Skin epidermis (tissue), 12 donors: ENCODE measurements around the gene ISM1.
A peak's percentile ranks its signal among the peaks of the same experiment; 100 is the strongest.
"Not testable (repeated sequence)": the region's sequence is repeated elsewhere in the genome, so short reads cannot be mapped to it uniquely, and the experiment has no call there.

ENCODE experiments used
- H3K27ac ChIP-seq, 21 experiments: fragments of 200-600 bp; sonication (generic) in 11 of 21; one replicate each; pipeline ENCODE4 v1.5.0; 2020; ENCODE audit warnings: mild to moderate bottlenecking in 3 of 21, inconsistent platforms in 2 of 21, moderate library complexity in 2 of 21
- H3K4me3 ChIP-seq, 7 experiments: fragments of 200-600 bp; sonication (generic) in 2 of 7; one replicate each; pipeline ENCODE4 v1.5.0; 2020; ENCODE audit warnings: inconsistent platforms in 2 of 7, mild to moderate bottlenecking in 2 of 7, moderate library complexity in 1 of 7

ISM1 gene

GRCh38 chr20:13220194-13220903, 725 bp upstream of the ISM1 start:
- peak overlapping the region in 15 of 21 experiments; percentile 5 to 85 (median 69) for H3K27ac ChIP-seq
- peak overlapping the region; percentile 33 to 62 (median 42) for H3K4me3 ChIP-seq

GRCh38 chr20:13221313-13221672, 219 bp downstream of the ISM1 start:
- H3K4me3 ChIP-seq = peak overlapping the region; percentile 33 to 62 (median 42)
- H3K27ac ChIP-seq = peak overlapping the region in 9 of 21 experiments; percentile 42 to 85 (median 76)

DNA sequence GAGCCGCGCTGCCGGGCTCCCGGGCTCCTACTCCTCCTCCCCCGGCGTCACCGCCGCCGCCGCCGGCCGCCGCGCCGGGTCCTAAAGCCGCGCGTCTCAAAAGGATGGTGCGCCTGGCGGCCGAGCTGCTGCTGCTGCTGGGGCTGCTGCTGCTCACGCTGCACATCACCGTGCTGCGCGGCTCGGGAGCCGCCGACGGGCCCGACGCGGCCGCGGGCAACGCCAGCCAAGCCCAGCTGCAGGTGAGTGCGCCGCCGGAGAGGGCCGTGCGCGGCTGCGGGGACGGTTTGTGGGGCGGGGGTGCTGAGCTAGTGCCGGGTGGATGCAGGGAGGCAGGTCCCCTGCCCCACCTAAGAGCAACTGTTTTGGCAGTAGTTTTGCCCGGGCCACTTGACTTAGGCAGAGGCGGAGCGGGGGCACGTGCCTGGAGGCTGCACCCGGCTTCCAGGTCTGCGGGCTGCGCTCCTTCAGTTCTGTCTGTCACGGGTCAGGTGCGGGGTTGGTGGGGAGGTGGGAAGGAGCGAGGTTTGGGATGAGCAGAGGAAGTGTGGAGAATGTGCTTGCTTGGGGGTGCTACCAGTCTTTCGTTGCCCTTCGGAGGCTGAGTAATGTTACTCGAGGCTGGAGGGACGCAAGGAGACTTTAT, 722 bp downstream of the ISM1 start:
- H3K27ac ChIP-seq = peak overlapping the region in 5 of 21 experiments; percentile 4 to 72 (median 49)
- H3K4me3 ChIP-seq = peak overlapping the region; percentile 31 to 62 (median 40)

- Histone ChIP-seq H3K4me3 (peak overlapping the region; percentile 31 to 62 (median 40)), H3K27ac (peak overlapping the region in 3 of 21 experiments; percentile 28 to 71 (median 49))
Observed at GRCh38 chr20:13222319-13222716, 1.2 kb downstream of the ISM1 start.

GRCh38 chr20:13223736-13224520, 2.9 kb downstream of the ISM1 start:
- Histone ChIP-seq H3K27ac (no peak overlapping the region), H3K4me3 (no peak overlapping the region)

GRCh38 chr20:13226367-13226766, 5.3 kb downstream of the ISM1 start:
- no peak overlapping the region for H3K27ac ChIP-seq
- H3K4me3 ChIP-seq = no peak overlapping the region

GRCh38 chr20:13228771-13229170, 7.7 kb downstream of the ISM1 start:
- Histone ChIP-seq H3K4me3 (no peak overlapping the region), H3K27ac (no peak overlapping the region)

DNA sequence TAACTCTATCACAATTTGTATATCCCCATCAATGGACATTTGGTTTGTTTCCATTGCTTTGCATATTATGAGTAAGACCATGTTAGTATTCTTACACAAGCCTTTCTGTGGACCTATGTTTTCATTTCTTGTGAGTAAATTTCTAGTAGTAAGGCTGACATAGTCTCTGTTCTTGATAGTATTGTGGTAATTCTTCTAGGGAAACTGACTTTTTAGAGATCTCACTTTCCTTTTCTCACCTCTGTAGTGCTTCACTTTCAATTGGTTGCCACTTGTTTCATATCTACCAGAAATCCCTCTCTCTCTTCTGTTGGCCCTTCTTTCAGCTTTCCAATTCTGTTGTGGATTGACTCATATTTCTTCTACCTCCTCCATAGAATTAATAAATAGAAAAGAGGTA, 8.5 kb downstream of the ISM1 start:
- H3K4me3 ChIP-seq = no peak overlapping the region
- H3K27ac ChIP-seq = no peak overlapping the region

GRCh38 chr20:13231031-13231752, 10.1 kb downstream of the ISM1 start:
- no peak overlapping the region for H3K4me3 ChIP-seq
- H3K27ac ChIP-seq = peak overlapping the region in 6 of 21 experiments; percentile 5 to 62 (median 42)

- Histone ChIP-seq H3K27ac (no peak overlapping the region), H3K4me3 (no peak overlapping the region)
Observed at GRCh38 chr20:13232999-13233398, 11.9 kb downstream of the ISM1 start.

GRCh38 chr20:13234961-13235360, 13.9 kb downstream of the ISM1 start:
- no peak overlapping the region for H3K27ac ChIP-seq
- no peak overlapping the region for H3K4me3 ChIP-seq

DNA sequence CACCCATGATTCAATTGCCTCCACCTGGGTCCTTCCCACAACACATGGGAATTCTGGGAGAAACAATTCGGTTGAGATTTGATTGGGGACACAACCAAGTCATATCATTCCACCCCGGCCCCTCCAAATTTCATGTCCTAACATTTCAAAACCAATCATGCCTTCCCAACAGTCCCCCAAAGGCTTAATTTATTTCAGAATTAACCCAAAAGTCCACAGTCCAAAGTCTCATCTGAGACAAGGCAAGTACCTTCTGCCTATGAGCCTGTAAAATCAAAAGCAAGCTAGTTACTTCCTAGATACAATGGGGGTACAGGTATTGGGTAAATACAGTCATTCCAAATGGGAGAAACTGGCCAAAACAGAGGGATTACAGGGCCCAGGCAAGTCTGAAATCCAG, 15.3 kb downstream of the ISM1 start:
- H3K4me3 ChIP-seq, H3K27ac ChIP-seq: not testable (repeated sequence)

- Histone ChIP-seq H3K27ac (no peak overlapping the region), H3K4me3 (no peak overlapping the region)
Observed at GRCh38 chr20:13236990-13237720, 16.1 kb downstream of the ISM1 start.

GRCh38 chr20:13238001-13238653, 17.1 kb downstream of the ISM1 start:
- no peak overlapping the region for H3K27ac ChIP-seq
- H3K4me3 ChIP-seq = no peak overlapping the region

DNA sequence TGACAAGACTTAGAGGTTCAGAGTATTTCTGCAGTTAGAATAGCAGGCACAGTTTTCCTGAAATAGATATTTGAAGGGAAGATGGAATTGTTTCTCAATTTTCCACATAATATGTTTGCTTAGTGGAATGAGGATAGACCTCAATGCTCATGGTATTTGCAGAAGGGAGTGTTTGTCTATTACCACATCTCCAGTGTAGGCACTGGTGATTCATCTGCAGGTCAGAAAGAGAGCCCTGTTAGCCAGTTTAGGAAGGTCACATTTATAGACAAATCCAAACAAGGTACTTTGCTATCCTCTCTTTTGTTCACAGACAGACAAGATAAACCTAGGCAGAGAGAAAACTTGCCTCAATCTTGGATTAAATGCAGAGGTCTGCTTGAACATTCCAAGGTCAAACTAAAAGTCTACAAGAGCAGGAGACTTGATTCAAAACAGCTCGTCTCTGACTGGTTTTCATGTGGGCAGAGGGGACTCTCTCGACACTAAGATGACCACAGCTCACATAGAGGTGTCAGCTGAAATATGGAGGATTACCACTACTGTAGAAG, 22.8 kb downstream of the ISM1 start:
- H3K4me3 ChIP-seq = no peak overlapping the region
- no peak overlapping the region for H3K27ac ChIP-seq

DNA sequence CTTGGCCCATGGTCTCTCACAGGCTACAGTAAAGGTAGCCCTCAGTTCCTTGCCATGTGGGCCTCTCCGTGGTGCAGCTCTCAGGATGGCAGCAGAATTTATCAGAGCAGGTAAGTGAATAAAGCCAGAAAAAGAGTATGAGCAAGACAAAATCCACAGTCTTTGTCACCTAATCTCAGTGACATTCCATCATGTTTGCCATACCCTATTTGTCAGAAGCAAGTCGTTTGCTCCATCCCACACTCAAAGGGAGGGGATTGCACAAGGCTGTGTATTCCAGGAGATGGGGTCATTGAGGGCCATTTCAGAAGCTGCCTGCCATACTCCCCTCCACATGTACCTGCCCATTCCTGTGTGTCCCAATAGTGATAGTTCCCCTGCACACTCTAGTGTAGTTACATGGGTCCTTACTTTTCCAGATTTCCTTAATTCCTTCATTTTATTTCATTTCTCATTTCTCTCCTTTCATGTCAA, 24.2 kb downstream of the ISM1 start:
- no peak overlapping the region for H3K4me3 ChIP-seq
- no peak overlapping the region for H3K27ac ChIP-seq

DNA sequence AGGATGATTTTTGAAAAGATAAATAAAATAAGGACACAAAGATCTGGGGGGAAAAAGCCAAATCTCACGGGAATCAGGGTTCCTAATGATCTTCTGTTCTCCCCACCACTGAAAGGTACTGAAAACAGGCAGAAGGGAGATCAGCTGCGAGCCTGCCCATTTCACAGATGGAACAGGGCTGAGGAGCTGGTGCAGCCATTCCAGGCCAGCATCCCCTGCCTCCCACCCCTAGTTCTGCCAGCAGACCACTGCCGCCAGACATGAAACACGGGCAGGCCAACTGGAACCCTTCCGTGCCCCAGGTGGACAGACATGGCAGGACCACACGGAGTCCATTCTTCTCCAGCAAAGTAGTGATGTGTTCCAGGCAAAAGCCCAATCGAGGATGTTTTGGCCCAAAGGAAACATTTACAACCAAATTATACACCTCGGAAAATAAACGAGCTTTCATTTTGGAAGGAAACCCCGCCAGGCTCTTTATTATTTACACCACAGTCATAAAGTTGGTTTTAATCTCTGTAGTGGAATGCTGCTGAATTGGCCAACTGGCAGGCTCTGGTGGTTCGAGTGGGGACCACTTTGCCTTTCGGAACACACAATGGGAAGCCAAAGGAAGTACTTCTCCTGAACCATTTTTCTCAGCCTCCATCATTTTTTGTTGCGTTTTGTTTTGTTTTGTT, 28.2 kb downstream of the ISM1 start:
- Histone ChIP-seq H3K27ac (peak overlapping the region in 4 of 21 experiments; percentile 13 to 62 (median 39)), H3K4me3 (no peak overlapping the region)

DNA sequence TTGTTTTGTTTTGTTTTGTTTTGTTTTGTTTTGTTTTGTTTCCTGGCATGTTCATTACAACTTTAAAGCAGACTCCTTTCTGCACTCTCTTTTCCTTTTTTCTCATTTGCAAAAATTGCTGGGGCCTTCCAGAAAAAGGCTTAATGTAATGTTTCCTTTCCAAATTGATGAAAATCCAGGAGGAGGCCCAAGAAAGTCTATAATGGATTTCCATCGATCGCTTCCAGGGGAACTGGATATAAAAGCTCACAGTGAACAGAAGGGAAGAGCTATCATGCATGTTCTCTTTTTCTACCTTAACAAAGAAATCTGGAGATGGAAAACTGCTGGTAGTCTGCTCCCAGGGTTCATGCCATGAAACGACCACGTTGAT, 28.7 kb downstream of the ISM1 start:
- no peak overlapping the region for H3K4me3 ChIP-seq
- no peak overlapping the region for H3K27ac ChIP-seq
